Effector memory CD4-positive, alpha-beta T cell (primary cell): ENCODE results near the gene GRIK4.

Experiments
- DNase-seq, 3 donors: peaks; one replicate each; pipeline ENCODE4 v3.0.0-alpha.2; 2020
- H3K27ac ChIP-seq: 2 replicates; pipeline ENCODE4 v1.7.0; 2013; ENCODE audit warnings: mild to moderate bottlenecking, low read length, moderate library complexity; ENCODE audit not compliant: insufficient read depth, poor library complexity, severe bottlenecking
- H3K27me3 ChIP-seq: replicated peaks from 2 replicates; pipeline ENCODE4 v1.7.0; 2013; ENCODE audit warnings: mild to moderate bottlenecking, low read length; ENCODE audit not compliant: insufficient read depth, control insufficient read depth, poor library complexity, severe bottlenecking
- H3K36me3 ChIP-seq: 2 replicates; pipeline ENCODE4 v1.7.0; 2013; ENCODE audit warnings: mild to moderate bottlenecking, low read length, moderate library complexity; ENCODE audit not compliant: control insufficient read depth, insufficient read depth
- H3K4me1 ChIP-seq: 2 replicates; pipeline ENCODE4 v1.7.0; 2013; ENCODE audit warnings: low read length, mild to moderate bottlenecking; ENCODE audit not compliant: control insufficient read depth, insufficient read depth, poor library complexity, severe bottlenecking
- H3K4me3 ChIP-seq: 2 replicates; pipeline ENCODE4 v1.7.0; 2013; ENCODE audit warnings: low read length, low read depth, mild to moderate bottlenecking; ENCODE audit not compliant: insufficient read depth, poor library complexity, severe bottlenecking
- H3K9me3 ChIP-seq: 2 replicates; pipeline ENCODE4 v1.7.0; 2013; ENCODE audit warnings: mild to moderate bottlenecking, low read length, moderate library complexity; ENCODE audit not compliant: control insufficient read depth

The GRIK4 gene

GRCh38 chr11:120819437-120820365, 308.2 kb downstream of the GRIK4 start:
- no peaks in the 10 kb centered on the region for H3K27me3 ChIP-seq
- no peaks in the 10 kb centered on the region for H3K36me3 ChIP-seq
- no peak overlapping the region for H3K27ac ChIP-seq
- no peak overlapping the region for H3K4me3 ChIP-seq
- no peak for DNase-seq
- H3K4me1 ChIP-seq = no peaks in the 10 kb centered on the region
- no peaks in the 10 kb centered on the region for H3K9me3 ChIP-seq

GRCh38 chr11:120823159-120823558, 311.6 kb downstream of the GRIK4 start:
- Histone ChIP-seq H3K36me3 (no peaks in the 10 kb centered on the region), H3K27ac (no peak overlapping the region), H3K27me3 (no peaks in the 10 kb centered on the region), H3K4me3 (no peak overlapping the region), H3K4me1 (no peaks in the 10 kb centered on the region), H3K9me3 (no peaks in the 10 kb centered on the region)
- DNase-seq = no peak

DNA sequence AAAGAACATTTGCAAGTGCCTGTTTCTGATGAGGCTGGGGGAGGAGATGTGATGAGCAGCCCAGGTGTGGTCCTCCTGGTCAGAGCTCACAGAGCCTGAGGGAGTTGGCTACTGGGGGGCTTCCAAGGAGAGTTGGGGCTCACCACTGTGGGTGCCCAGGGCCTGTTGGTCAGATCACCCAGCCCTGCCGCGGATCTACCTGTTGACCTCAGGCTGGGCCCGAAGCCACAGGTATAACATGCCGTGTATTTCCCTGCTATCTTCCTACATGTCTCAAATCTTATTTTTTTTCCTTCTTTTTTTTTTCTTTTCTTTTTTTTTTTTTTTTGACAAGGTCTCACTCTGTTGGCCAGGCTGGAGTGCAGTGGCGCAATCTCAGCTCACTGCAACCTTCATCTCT, 312.7 kb downstream of the GRIK4 start:
- Histone ChIP-seq H3K27me3 (no peaks in the 10 kb centered on the region), H3K9me3 (no peaks in the 10 kb centered on the region), H3K27ac (no peak overlapping the region), H3K4me1 (no peaks in the 10 kb centered on the region), H3K4me3 (no peak overlapping the region), H3K36me3 (no peaks in the 10 kb centered on the region)
- DNase-seq = no peak

- no peak for DNase-seq
- no peaks in the 10 kb centered on the region for H3K9me3 ChIP-seq
- H3K36me3 ChIP-seq = no peaks in the 10 kb centered on the region
- H3K4me3 ChIP-seq = no peak overlapping the region
- no peaks in the 10 kb centered on the region for H3K4me1 ChIP-seq
- H3K27ac ChIP-seq = no peak overlapping the region
- H3K27me3 ChIP-seq = no peaks in the 10 kb centered on the region
Observed at GRCh38 chr11:120827198-120827597, 315.6 kb downstream of the GRIK4 start.

DNA sequence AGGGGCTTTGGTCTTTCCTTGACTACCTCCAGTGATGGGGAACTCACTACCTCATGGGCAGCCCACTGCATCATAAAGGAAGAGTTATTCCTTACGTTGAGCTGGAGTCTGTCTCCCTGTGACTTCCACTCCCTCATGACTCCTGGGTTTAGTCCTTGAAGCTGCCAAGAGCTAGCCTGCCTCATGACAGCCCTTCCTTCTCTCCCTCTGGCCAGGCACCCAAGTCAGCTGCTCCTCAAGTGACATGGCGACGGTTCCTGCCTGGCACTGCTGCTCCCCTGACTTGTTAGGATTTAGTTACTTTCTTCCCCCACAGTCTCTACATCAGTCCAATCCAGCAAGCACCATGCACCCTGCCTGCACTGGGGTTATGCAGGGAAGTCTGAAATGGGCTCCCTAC, 316.3 kb downstream of the GRIK4 start:
- H3K9me3 ChIP-seq = no peaks in the 10 kb centered on the region
- H3K27me3 ChIP-seq = no peaks in the 10 kb centered on the region
- no peak for DNase-seq
- H3K36me3 ChIP-seq = no peaks in the 10 kb centered on the region
- H3K4me3 ChIP-seq = no peak overlapping the region
- H3K27ac ChIP-seq = no peak overlapping the region
- H3K4me1 ChIP-seq = no peaks in the 10 kb centered on the region

DNA sequence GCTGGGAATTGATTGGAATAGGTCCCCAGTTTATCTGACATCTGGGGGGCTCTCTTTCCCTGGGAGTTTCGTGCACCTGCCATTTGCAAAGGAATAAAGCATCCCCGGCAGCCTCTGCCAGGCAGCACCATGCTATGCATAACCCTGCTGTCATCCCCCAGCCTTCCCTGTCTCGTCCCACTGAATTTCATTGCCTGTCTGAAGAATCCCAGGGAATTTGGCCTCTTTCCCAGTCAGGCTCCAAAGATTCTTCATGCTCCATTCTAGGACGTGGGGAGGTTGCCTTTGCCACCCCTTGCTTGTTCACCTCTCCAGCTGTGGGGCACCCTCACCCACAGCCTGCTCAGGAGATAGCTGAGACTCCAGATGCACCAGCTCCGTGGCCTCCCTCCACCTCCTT, 317.3 kb downstream of the GRIK4 start:
- Histone ChIP-seq H3K9me3 (no peaks in the 10 kb centered on the region), H3K4me3 (no peak overlapping the region), H3K36me3 (no peaks in the 10 kb centered on the region), H3K4me1 (no peaks in the 10 kb centered on the region), H3K27ac (no peak overlapping the region), H3K27me3 (no peaks in the 10 kb centered on the region)
- no peak for DNase-seq

DNA sequence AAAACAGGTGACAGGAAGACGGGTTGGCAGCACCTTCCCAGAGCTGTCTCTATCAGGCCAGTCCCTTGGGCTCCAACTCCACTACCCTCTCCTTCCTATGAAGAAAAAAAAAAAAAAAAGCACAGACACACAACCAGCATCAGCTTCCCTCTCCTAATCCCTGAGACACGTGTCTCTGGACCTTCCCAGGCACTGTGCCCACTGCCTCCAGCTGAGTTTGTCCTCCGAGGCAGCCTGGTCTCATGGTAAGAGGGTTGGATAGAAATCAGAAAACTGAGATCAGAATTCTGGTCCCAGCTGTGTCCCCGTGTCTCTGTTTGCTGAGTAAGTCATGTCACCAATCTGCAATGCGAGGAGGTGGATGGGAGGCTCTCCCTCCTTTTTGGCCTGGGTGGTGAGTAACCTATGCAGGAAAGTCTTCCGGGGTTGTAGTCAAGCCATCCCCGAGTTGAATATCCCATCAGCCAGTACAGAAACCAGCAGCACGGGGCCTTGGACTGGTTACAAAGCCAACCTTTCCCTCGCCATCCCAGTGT, 318.6 kb downstream of the GRIK4 start:
- H3K36me3 ChIP-seq = no peaks in the 10 kb centered on the region
- no peaks in the 10 kb centered on the region for H3K9me3 ChIP-seq
- no peak for DNase-seq
- H3K4me3 ChIP-seq = no peak overlapping the region
- H3K27me3 ChIP-seq = no peaks in the 10 kb centered on the region
- no peaks in the 10 kb centered on the region for H3K4me1 ChIP-seq
- no peak overlapping the region for H3K27ac ChIP-seq

DNA sequence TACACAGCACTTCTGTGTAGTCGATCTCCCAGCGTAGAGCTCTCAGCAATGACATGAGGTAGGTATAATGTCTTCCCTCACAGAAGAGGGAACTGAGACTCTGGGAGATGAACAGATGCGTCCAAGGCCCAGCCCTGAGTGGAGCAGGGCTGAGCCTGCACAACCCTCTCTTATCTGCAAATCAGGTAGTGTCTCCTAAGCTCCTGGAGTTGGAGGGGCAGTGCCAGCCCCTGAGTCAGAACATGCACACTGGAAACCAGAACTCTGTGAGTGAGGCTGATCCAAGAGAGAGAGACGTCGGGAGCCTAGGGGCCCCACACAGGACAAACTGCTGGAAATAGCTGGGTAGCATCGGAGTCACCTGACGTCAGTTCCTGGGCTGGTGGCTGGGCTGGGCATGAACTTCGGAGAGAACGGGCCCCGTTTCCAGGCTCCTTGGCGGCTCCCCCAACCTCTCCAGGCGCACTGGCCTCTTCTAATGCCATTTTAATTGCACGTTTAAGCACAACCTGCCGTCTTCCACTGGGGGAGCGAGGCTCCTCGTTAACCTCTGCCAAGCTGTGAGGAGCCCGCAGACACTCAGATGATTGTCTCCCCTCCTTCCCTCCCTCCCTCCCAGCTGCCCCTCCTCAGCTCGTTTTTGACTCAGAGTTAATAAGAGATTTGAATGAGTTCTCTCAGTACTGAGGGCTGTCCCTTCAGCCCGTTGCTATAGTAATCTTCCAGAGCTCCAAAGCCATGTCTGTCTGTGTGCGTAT, 321.1 kb downstream of the GRIK4 start:
- no peak overlapping the region for H3K27ac ChIP-seq
- no peak for DNase-seq
- no peaks in the 10 kb centered on the region for H3K36me3 ChIP-seq
- H3K9me3 ChIP-seq = no peaks in the 10 kb centered on the region
- H3K4me3 ChIP-seq = no peak overlapping the region
- no peaks in the 10 kb centered on the region for H3K27me3 ChIP-seq
- no peaks in the 10 kb centered on the region for H3K4me1 ChIP-seq

- H3K27me3 ChIP-seq = no peaks in the 10 kb centered on the region
- H3K36me3 ChIP-seq = no peaks in the 10 kb centered on the region
- H3K4me1 ChIP-seq = no peaks in the 10 kb centered on the region
- no peaks in the 10 kb centered on the region for H3K9me3 ChIP-seq
- no peak overlapping the region for H3K27ac ChIP-seq
- no peak overlapping the region for H3K4me3 ChIP-seq
- no peak for DNase-seq
Observed at GRCh38 chr11:120834686-120835210, 323.2 kb downstream of the GRIK4 start.
